ENCODE data around the gene CMPK2. TPM values are rescaled to one million over a fixed set of nuclear protein-coding genes. Genes with fewer than 3 reads are reported as not detected.

Gene CMPK2
- total RNA-seq, 1 experiment from 2014 or later: 26.6 TPM

DNA sequence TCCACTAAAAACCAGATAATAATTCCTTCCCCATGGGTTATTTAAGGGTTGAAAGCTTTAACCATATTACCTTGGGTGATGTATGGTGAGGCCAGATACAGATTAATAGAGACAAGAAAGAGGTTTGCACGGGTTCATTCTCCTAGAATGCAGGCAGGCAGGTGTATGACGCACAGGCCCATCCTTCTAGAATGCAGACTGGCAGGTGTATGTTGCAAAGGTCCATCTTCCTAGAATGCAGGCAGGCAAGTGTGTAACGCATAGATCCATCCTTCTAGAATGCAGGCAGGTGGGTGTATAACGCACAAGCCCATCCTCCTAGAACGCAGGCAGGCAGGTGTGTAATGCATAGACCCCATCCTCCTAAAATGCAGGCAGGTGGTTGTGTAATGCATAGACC is 15.8 kb upstream of the CMPK2 start:
- no peak for TF ChIP-seq CTCF (IDR thresholded peaks at IDR 0.05; ENCODE audit: unreplicated experiment)
- Mint-ChIP-seq H3K9me3 (ENCODE audit: low read depth, unreplicated experiment) (peaks cover 4% of the 10 kb centered on the region), H3K27ac (ENCODE audit: unreplicated experiment) (no peak overlapping the region), H3K4me3 (ENCODE audit: low read depth, unreplicated experiment) (no peak overlapping the region), H3K36me3 (ENCODE audit: insufficient read depth, unreplicated experiment) (peaks cover 7% of the 10 kb centered on the region), H3K27me3 (ENCODE audit: unreplicated experiment) (peaks cover 15% of the 10 kb centered on the region), H3K4me1 (ENCODE audit: low read depth, unreplicated experiment) (peaks cover 16% of the 10 kb centered on the region)
- DNase-seq: no peak
- CTCF ChIA-PET: no interaction called here
- BruUV-seq (replicated peaks): no TSS peak
- intact Hi-C loops (cut with micrococcal nuclease; ENCODE audit: unreplicated experiment): no loop called here

- no peak for DNase-seq
- Mint-ChIP-seq H3K36me3 (ENCODE audit: insufficient read depth, unreplicated experiment) (peaks cover 7% of the 10 kb centered on the region), H3K27me3 (ENCODE audit: unreplicated experiment) (peaks cover 15% of the 10 kb centered on the region), H3K4me1 (ENCODE audit: low read depth, unreplicated experiment) (peaks cover 16% of the 10 kb centered on the region), H3K4me3 (ENCODE audit: low read depth, unreplicated experiment) (no peak overlapping the region), H3K27ac (ENCODE audit: unreplicated experiment) (no peak overlapping the region), H3K9me3 (ENCODE audit: low read depth, unreplicated experiment) (peaks cover 4% of the 10 kb centered on the region)
- no TSS peak for BruUV-seq (replicated peaks)
- CTCF ChIA-PET: no interaction called here
- intact Hi-C loops (cut with micrococcal nuclease; ENCODE audit: unreplicated experiment): no loop called here
- TF ChIP-seq CTCF (IDR thresholded peaks at IDR 0.05; ENCODE audit: unreplicated experiment): no peak
These were observed 15.3 kb upstream of the CMPK2 start for GRCh38 chr2:6881046-6881445.

DNA sequence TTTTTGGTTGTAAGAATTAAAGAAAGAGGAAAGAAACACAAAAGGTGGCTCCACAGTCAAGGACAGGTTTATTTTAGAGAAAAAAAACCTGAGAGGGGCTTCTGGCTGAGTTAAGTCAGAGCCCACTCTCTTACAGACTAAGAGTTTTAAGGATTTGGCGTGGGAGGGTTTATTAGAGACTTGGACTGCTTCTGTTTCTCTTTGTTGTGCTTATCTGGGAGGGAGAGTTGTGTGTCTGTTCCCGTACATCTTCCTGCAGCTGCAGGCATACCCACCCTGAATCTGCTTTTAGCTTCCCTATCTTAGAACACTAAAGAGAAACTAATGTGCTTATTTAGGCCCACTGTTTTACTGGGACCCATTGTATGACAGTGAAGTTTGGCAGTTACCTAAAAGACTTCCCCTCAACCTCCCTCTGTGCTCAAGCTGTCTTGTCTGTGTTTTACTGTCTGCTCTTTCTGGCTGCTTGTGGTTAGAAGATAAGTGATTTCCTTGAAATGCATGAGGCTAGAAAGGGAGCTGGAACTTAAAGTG is 14.6 kb upstream of the CMPK2 start:
- Mint-ChIP-seq H3K4me1 (ENCODE audit: low read depth, unreplicated experiment) (peaks cover 16% of the 10 kb centered on the region), H3K4me3 (ENCODE audit: low read depth, unreplicated experiment) (no peak overlapping the region), H3K36me3 (ENCODE audit: insufficient read depth, unreplicated experiment) (peaks cover 7% of the 10 kb centered on the region), H3K27ac (ENCODE audit: unreplicated experiment) (no peak overlapping the region), H3K9me3 (ENCODE audit: low read depth, unreplicated experiment) (peaks cover 4% of the 10 kb centered on the region), H3K27me3 (ENCODE audit: unreplicated experiment) (peaks cover 15% of the 10 kb centered on the region)
- DNase-seq: no peak
- no TSS peak for BruUV-seq (replicated peaks)
- intact Hi-C loops (cut with micrococcal nuclease; ENCODE audit: unreplicated experiment): no loop called here
- CTCF ChIA-PET: no interaction called here
- no peak for TF ChIP-seq CTCF (IDR thresholded peaks at IDR 0.05; ENCODE audit: unreplicated experiment)

DNA sequence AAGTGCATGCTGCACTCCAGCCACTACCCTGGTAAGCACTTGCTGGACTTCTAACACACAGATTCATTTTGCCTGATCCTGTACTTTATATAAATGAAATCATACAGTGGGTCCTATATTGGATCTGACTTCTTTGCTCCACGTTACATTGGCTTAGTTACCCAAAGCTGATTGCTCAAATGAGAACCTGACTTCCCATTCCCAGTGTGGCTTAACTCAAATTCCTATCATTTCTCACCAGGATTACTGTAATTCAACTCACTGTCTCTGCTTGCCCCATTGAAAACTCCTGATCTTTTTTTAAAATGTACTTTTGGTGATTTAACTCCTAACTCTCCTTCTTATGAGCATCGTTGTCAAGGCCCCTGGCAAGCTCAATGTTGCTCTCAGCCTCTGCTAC is 13.3 kb upstream of the CMPK2 start:
- TF ChIP-seq CTCF (IDR thresholded peaks at IDR 0.05; ENCODE audit: unreplicated experiment): no peak
- H3K36me3 Mint-ChIP-seq (ENCODE audit: insufficient read depth, unreplicated experiment): peaks cover 7% of the 10 kb centered on the region
- peak overlapping the region; percentile 3 for H3K4me3 Mint-ChIP-seq (ENCODE audit: low read depth, unreplicated experiment)
- peaks cover 4% of the 10 kb centered on the region for H3K9me3 Mint-ChIP-seq (ENCODE audit: low read depth, unreplicated experiment)
- peaks cover 6% of the 10 kb centered on the region for H3K27me3 Mint-ChIP-seq (ENCODE audit: unreplicated experiment)
- intact Hi-C loops (cut with micrococcal nuclease; ENCODE audit: unreplicated experiment): no loop called here
- DNase-seq: no peak
- CTCF ChIA-PET: no interaction called here
- H3K27ac Mint-ChIP-seq (ENCODE audit: unreplicated experiment): no peak overlapping the region
- peaks cover 16% of the 10 kb centered on the region for H3K4me1 Mint-ChIP-seq (ENCODE audit: low read depth, unreplicated experiment)
- BruUV-seq (replicated peaks): no TSS peak

Data from Calu3 (cell line).